HEK293 (cell line): ENCODE measurements around the gene NT5DC3.

Source experiments
- CTCF ChIP-seq: fragments of 450-650 bp; formaldehyde crosslinking; IDR thresholded peaks from 2 replicates; pipeline ENCODE4 v1.5.1; 2016; ENCODE audit warnings: missing biosample characterization, missing genetic modification characterization
- GLIS2 ChIP-seq: fragments of 450-650 bp; formaldehyde crosslinking; IDR thresholded peaks from 2 replicates; pipeline ENCODE4 v1.5.1; 2016; ENCODE audit warnings: missing biosample characterization, missing genetic modification characterization
- KLF7 ChIP-seq: fragments of 450-650 bp; formaldehyde crosslinking; IDR thresholded peaks from 2 replicates; pipeline ENCODE4 v1.5.1; 2016; ENCODE audit warnings: missing biosample characterization, missing genetic modification characterization, borderline replicate concordance
- SP2 ChIP-seq: fragments of 450-650 bp; formaldehyde crosslinking; IDR thresholded peaks from 2 replicates; pipeline ENCODE4 v1.5.1; 2016; ENCODE audit warnings: missing biosample characterization, missing genetic modification characterization
- ZBTB11 ChIP-seq: fragments of 450-650 bp; formaldehyde crosslinking; conservative IDR thresholded peaks from 2 replicates; pipeline ENCODE4 v1.5.1; 2016; ENCODE audit warnings: low read depth, missing biosample characterization, missing genetic modification characterization
- ZFP37 ChIP-seq: fragments of 450-650 bp; formaldehyde crosslinking; IDR thresholded peaks from 2 replicates; pipeline ENCODE4 v1.5.1; 2016; ENCODE audit warnings: missing biosample characterization, missing genetic modification characterization
- TF ChIP-seq, protein P1 (sequence below): fragments of 450-650 bp; formaldehyde crosslinking; IDR thresholded peaks from 2 replicates; pipeline ENCODE4 v1.5.1; 2016; ENCODE audit warnings: missing biosample characterization, missing genetic modification characterization

GRCh38 chr12:103841690-103842584, 903 bp upstream of the NT5DC3 start:
- TF ChIP-seq CTCF (tag by site-specific recombination) (no peak), SP2 (tag by site-specific recombination) (peak; percentile 74), KLF7 (no peak), GLIS2 (tag by site-specific recombination) (no peak; the same call in none of the 2 replicates), ZFP37 (tag by site-specific recombination) (no peak), ZBTB11 (tag by site-specific recombination) (no peak)
- TF ChIP-seq, protein P1, sequence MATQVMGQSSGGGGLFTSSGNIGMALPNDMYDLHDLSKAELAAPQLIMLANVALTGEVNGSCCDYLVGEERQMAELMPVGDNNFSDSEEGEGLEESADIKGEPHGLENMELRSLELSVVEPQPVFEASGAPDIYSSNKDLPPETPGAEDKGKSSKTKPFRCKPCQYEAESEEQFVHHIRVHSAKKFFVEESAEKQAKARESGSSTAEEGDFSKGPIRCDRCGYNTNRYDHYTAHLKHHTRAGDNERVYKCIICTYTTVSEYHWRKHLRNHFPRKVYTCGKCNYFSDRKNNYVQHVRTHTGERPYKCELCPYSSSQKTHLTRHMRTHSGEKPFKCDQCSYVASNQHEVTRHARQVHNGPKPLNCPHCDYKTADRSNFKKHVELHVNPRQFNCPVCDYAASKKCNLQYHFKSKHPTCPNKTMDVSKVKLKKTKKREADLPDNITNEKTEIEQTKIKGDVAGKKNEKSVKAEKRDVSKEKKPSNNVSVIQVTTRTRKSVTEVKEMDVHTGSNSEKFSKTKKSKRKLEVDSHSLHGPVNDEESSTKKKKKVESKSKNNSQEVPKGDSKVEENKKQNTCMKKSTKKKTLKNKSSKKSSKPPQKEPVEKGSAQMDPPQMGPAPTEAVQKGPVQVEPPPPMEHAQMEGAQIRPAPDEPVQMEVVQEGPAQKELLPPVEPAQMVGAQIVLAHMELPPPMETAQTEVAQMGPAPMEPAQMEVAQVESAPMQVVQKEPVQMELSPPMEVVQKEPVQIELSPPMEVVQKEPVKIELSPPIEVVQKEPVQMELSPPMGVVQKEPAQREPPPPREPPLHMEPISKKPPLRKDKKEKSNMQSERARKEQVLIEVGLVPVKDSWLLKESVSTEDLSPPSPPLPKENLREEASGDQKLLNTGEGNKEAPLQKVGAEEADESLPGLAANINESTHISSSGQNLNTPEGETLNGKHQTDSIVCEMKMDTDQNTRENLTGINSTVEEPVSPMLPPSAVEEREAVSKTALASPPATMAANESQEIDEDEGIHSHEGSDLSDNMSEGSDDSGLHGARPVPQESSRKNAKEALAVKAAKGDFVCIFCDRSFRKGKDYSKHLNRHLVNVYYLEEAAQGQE (tag by site-specific recombination) = no peak
